Panc1 (cell line): ENCODE measurements around the gene NUB1.

Source experiments
- CTCF ChIP-seq: fragments of 450-650 bp; IDR thresholded peaks from 2 replicates; pipeline ENCODE4 v1.5.1; 2017; ENCODE audit warnings: mild to moderate bottlenecking
- POLR2AphosphoS5 ChIP-seq: IDR thresholded peaks from 2 replicates; pipeline ENCODE4 v1.6.1; 2012; ENCODE audit warnings: mild to moderate bottlenecking, low read depth, low read length, moderate library complexity
- REST ChIP-seq, 2 experiments: IDR thresholded peaks; 2 replicates each; pipeline ENCODE4 v1.6.1; 2011 to 2012; ENCODE audit warnings: low read depth in 2 of 2, control low read depth in 1 of 2, low read length in 1 of 2, mild to moderate bottlenecking in 1 of 2, moderate library complexity in 1 of 2; ENCODE audit not compliant: insufficient read depth in 1 of 2
- SIN3A ChIP-seq: IDR thresholded peaks from 2 replicates; pipeline ENCODE4 v1.6.1; 2012; ENCODE audit warnings: low read depth, mild to moderate bottlenecking, low read length, moderate library complexity, borderline replicate concordance; ENCODE audit not compliant: insufficient read depth
- TCF7L2 ChIP-seq: IDR thresholded peaks from 2 replicates; pipeline ENCODE4 v1.6.1; 2011; ENCODE audit warnings: mild to moderate bottlenecking, low read depth, low read length, inconsistent platforms

- no peak for TF ChIP-seq CTCF
- TF ChIP-seq POLR2AphosphoS5 = no peak
- no peak for TF ChIP-seq REST (IDR thresholded peaks at IDR 0.05; ENCODE audit: insufficient read depth in 1 of 2, low read depth in 2 of 2, low read length in 1 of 2)
- TF ChIP-seq TCF7L2 = no peak
- TF ChIP-seq SIN3A = no peak
These were observed 32.5 kb downstream of the NUB1 start for GRCh38 chr7:151374139-151374538.
